Measurements from ENCODE around the gene LIN9.

GRCh38 chr1:226296911-226297310 lies 12.1 kb downstream of the LIN9 start:
- TF ChIP-seq EP300 (IDR thresholded peaks at IDR 0.05): no peak
- no peak for TF ChIP-seq POLR2A (IDR thresholded peaks at IDR 0.05)

Data from upper lobe of left lung (tissue), 4 donors.